Suprapubic skin (tissue), 4 donors: ENCODE results near the gene CLDN20.

Source experiments
- POLR2A ChIP-seq, 2 donors: fragments of 450-650 bp; IDR thresholded peaks; one replicate each; pipeline ENCODE4 v1.6.1; 2017; ENCODE audit warnings: antibody characterized with exemption in 2 of 2, mild to moderate bottlenecking in 2 of 2, moderate library complexity in 2 of 2
- POLR2AphosphoS5 ChIP-seq, 3 donors: sonication (generic); formaldehyde crosslinking; IDR thresholded peaks; one replicate each; pipeline ENCODE4 v1.6.1; 2017; ENCODE audit warnings: antibody characterized with exemption in 3 of 3
- TF ChIP-seq, protein P1 (sequence below), 2 donors: fragments of 200-600 bp in 1 of 2; fragments of 450-650 bp in 1 of 2; sonication (generic) in 1 of 2; IDR thresholded peaks; one replicate each; pipeline ENCODE4 v1.5.1; 2016 to 2019; ENCODE audit warnings: antibody characterized with exemption in 2 of 2, mild to moderate bottlenecking in 1 of 2, moderate library complexity in 1 of 2

DNA sequence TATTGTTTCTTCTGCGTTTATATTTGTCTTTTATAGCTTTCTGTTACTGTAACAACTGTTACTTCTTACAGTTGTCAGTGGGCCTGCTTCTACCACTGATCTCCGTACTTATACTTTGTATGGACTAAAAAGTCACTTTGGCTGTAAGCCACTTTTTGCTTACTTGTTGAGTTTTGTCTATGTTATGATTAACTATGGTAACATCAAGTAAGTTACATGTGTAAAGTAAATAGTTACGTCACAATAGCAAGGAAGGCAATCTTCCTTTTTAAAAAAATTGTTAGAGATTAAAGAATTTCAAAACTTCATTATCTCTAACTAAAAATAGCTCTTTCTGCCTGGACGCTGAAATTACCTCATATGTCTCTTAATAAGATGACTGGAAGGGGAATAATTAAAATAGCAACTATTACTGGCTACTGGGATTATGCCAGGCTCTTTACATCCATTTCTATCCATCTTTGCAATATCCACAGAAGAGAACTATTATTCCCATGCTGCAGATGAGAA lies 39.6 kb downstream of the CLDN20 start:
- TF ChIP-seq, protein P1, sequence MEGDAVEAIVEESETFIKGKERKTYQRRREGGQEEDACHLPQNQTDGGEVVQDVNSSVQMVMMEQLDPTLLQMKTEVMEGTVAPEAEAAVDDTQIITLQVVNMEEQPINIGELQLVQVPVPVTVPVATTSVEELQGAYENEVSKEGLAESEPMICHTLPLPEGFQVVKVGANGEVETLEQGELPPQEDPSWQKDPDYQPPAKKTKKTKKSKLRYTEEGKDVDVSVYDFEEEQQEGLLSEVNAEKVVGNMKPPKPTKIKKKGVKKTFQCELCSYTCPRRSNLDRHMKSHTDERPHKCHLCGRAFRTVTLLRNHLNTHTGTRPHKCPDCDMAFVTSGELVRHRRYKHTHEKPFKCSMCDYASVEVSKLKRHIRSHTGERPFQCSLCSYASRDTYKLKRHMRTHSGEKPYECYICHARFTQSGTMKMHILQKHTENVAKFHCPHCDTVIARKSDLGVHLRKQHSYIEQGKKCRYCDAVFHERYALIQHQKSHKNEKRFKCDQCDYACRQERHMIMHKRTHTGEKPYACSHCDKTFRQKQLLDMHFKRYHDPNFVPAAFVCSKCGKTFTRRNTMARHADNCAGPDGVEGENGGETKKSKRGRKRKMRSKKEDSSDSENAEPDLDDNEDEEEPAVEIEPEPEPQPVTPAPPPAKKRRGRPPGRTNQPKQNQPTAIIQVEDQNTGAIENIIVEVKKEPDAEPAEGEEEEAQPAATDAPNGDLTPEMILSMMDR (IDR thresholded peaks at IDR 0.05), result no peak
- no peak for TF ChIP-seq POLR2A (IDR thresholded peaks at IDR 0.05)
- no peak for TF ChIP-seq POLR2AphosphoS5 (IDR thresholded peaks at IDR 0.05)
